Neuronal stem cell (in vitro differentiated cells): ENCODE measurements around the gene YDJC.

Experiments
- DNase-seq: peaks from one replicate; pipeline ENCODE4 v3.0.0-alpha.2; 2013; ENCODE audit warnings: low spot score
- H2AFZ ChIP-seq: one replicate; pipeline ENCODE4 v1.6.1; 2013; ENCODE audit warnings: mild to moderate bottlenecking, low read length, inconsistent platforms
- H2AK5ac ChIP-seq: 2 replicates; pipeline ENCODE4 v1.6.1; 2013; ENCODE audit warnings: low read depth, mild to moderate bottlenecking, inconsistent platforms, low read length, moderate library complexity, mixed read lengths
- H2BK120ac ChIP-seq: 2 replicates; pipeline ENCODE4 v1.6.1; 2013; ENCODE audit warnings: low read depth, mild to moderate bottlenecking, inconsistent platforms, low read length, moderate library complexity, mixed read lengths
- H2BK12ac ChIP-seq: one replicate; pipeline ENCODE4 v1.6.1; 2013; ENCODE audit warnings: low read length, inconsistent platforms
- H2BK15ac ChIP-seq: 2 replicates; pipeline ENCODE4 v1.6.1; 2013; ENCODE audit warnings: mild to moderate bottlenecking, low read length, inconsistent platforms, mixed read lengths
- H2BK5ac ChIP-seq: one replicate; pipeline ENCODE4 v1.6.1; 2013; ENCODE audit warnings: inconsistent platforms, mild to moderate bottlenecking, low read length, moderate library complexity
- H3K14ac ChIP-seq: one replicate; pipeline ENCODE4 v1.6.1; 2013; ENCODE audit warnings: low read length, inconsistent platforms
- H3K18ac ChIP-seq: 2 replicates; pipeline ENCODE4 v1.6.1; 2013; ENCODE audit warnings: low read length, inconsistent platforms
- H3K23ac ChIP-seq: 2 replicates; pipeline ENCODE4 v1.6.1; 2013; ENCODE audit warnings: low read depth, mild to moderate bottlenecking, mixed read lengths, low read length, inconsistent platforms; ENCODE audit not compliant: poor library complexity
- H3K27ac ChIP-seq: replicated peaks from 3 replicates; pipeline ENCODE4 v1.5.1; 2013; ENCODE audit warnings: low read length, inconsistent platforms
- H3K27me3 ChIP-seq, 3 experiments: 2 replicates each; pipeline ENCODE4 v1.6.1; 2013; ENCODE audit warnings: low read length in 3 of 3, mild to moderate bottlenecking in 2 of 3, inconsistent platforms in 1 of 3, low read depth in 1 of 3, mixed read lengths in 1 of 3, moderate library complexity in 1 of 3; ENCODE audit not compliant: control insufficient read depth in 3 of 3, insufficient read depth in 3 of 3
- H3K36me3 ChIP-seq, 2 donors: replicated peaks in 1 of 2; 2 replicates each; pipeline ENCODE4 v1.6.1; 2013; ENCODE audit warnings: low read length in 2 of 2; ENCODE audit not compliant: control insufficient read depth in 2 of 2, insufficient read depth in 2 of 2
- H3K4ac ChIP-seq: 2 replicates; pipeline ENCODE4 v1.6.1; 2013; ENCODE audit warnings: inconsistent platforms, mild to moderate bottlenecking, low read length, moderate library complexity
- H3K4me1 ChIP-seq, 2 donors: 1 replicate in 1 of 2; 2 replicates in 1 of 2; pipeline ENCODE4 v1.6.1; 2013; ENCODE audit warnings: low read length in 2 of 2, low read depth in 1 of 2; ENCODE audit not compliant: control insufficient read depth in 2 of 2, insufficient read depth in 1 of 2
- H3K4me2 ChIP-seq: one replicate; pipeline ENCODE4 v1.6.1; 2013; ENCODE audit warnings: mild to moderate bottlenecking, low read length, inconsistent platforms; ENCODE audit not compliant: insufficient read depth, poor library complexity, severe bottlenecking
- H3K4me3 ChIP-seq, 2 donors: 2 replicates each; pipeline ENCODE4 v1.5.1; 2013; ENCODE audit warnings: low read length in 2 of 2, mild to moderate bottlenecking in 2 of 2, inconsistent platforms in 1 of 2, moderate library complexity in 1 of 2
- H3K79me1 ChIP-seq: one replicate; pipeline ENCODE4 v1.6.1; 2013; ENCODE audit warnings: low read depth, mild to moderate bottlenecking, inconsistent platforms, low read length, moderate library complexity
- H3K9ac ChIP-seq: one replicate; pipeline ENCODE4 v1.6.1; 2013; ENCODE audit warnings: mild to moderate bottlenecking, low read depth, low read length, inconsistent platforms; ENCODE audit not compliant: poor library complexity
- H3K9me3 ChIP-seq, 2 donors: replicated peaks in 1 of 2; 2 replicates each; pipeline versions ENCODE3 to v1.6.1; 2013; ENCODE audit warnings: low read length in 2 of 2, mild to moderate bottlenecking in 2 of 2, inconsistent platforms in 1 of 2, low read depth in 1 of 2, mixed read lengths in 1 of 2, moderate library complexity in 1 of 2; ENCODE audit not compliant: control insufficient read depth in 2 of 2, insufficient read depth in 1 of 2
- H4K8ac ChIP-seq: one replicate; pipeline ENCODE4 v1.6.1; 2013; ENCODE audit warnings: low read depth, mild to moderate bottlenecking, inconsistent platforms, low read length, moderate library complexity
- H4K91ac ChIP-seq: one replicate; pipeline ENCODE4 v1.6.1; 2013; ENCODE audit warnings: low read length, low read depth, mild to moderate bottlenecking, inconsistent platforms; ENCODE audit not compliant: poor library complexity
- WGBS, 2 donors: extraction: QIAGEN DNeasy Blood & Tissue Kit; methylation state at CpG; one replicate each; pipeline ENCODE4 v1.1.7; 2013; ENCODE audit warnings: missing lambda C conversion rate in 2 of 2, mixed read lengths in 1 of 2; ENCODE audit not compliant: insufficient read length in 2 of 2, insufficient replicate concordance in 1 of 2; ENCODE audit errors: extremely low coverage in 2 of 2; 5-methylcytosine and 5-hydroxymethylcytosine counted together

Gene YDJC

DNA sequence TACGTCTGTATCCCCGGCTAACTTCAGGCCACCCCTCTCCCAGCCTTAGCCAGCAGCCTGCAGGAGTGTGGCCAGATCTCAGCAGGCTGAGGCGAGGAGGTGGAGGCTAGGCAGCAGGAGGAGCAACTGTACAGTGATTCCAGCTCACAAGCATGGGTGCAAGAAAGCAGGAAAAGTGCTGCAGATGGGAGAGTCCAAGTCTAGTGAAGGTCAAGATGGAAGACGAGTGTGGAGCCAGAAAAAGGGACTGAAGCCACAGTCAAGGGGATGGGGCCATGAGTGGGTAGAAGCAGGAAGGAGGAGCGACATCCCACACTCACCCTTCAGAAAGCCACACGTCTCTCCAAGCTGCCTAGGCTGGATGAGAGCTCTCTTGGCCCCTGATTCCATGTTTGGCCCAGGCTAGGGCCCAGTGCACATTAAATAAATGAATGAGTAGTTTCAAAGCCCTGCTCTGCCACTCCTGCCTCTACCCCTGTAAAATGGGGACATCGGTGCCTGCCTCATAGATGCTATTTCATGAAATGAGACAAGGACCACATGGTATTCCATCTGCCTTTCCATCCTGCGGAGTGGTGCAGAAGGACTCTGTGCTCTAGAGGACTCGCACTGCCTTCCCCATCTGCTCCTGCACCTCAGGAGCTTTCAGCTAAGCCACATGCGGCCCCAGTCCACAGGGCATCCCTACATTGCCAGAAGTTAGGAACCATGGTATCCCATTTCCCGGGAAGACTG, 2.9 kb downstream of the YDJC start:
- Histone ChIP-seq H3K23ac (peak overlapping the region; percentile 76), H2BK12ac (no peak overlapping the region), H3K9ac (no peak overlapping the region), H2BK120ac (no peak overlapping the region), H2BK5ac (no peak overlapping the region), H3K14ac (no peak overlapping the region), H3K9me3 (peaks cover 0 to 3% of the 10 kb centered on the region in 2 donors), H3K36me3 (peaks cover 18 to 55% of the 10 kb centered on the region in 2 donors), H3K4me1 (peaks cover 10 to 12% of the 10 kb centered on the region in 2 donors), H3K18ac (no peak overlapping the region), H3K27me3 (no peaks in the 10 kb centered on the region), H2AK5ac (no peak overlapping the region), H3K27ac (no peak overlapping the region), H4K8ac (no peak overlapping the region), H3K79me1 (peaks cover 18% of the 10 kb centered on the region), H2BK15ac (no peak overlapping the region), H3K4me2 (no peak overlapping the region), H3K4me3 (no peak overlapping the region), H2AFZ (no peak overlapping the region), H4K91ac (no peak overlapping the region), H3K4ac (no peak overlapping the region)
- DNase-seq, result no peak
- no CpG with 5 or more reads among the region's 11 CpGs for WGBS, 2 donors

DNA sequence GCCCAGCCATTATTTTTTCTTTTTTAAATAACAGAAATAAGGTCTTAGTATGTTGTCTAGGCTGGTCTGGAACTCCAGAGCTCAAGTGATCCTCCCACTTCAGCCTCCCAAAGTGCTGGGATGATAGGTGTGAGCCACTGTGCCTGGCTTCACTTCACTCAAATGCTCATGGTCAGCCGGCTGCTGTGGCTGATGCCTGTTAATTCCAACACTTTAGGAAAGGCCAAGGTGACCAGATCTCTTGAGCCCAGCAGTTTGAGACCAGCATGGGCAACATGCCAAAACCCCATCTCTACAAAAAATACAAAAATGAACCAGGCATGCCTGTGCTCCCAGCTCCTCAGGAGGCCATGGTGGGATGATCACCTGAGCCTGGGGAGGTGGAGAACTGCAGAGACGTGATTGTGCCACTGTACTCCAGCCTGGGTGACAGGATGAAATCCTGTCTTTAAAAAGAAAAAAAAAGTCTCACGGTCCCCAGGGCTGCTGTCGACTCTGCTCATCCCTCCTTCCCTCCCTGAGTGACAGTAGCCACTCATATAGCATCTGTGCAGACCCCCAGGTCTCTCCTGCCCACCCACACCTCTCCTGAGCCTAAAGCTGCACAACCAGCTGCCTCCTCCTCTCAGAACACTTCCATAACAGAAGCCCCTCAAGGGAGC, 3.6 kb downstream of the YDJC start:
- H2AFZ ChIP-seq, result no peak overlapping the region
- H4K91ac ChIP-seq, result no peak overlapping the region
- no peak overlapping the region for H2BK5ac ChIP-seq
- no peak overlapping the region for H3K14ac ChIP-seq
- no peak overlapping the region for H3K27ac ChIP-seq
- no peak overlapping the region for H2BK120ac ChIP-seq
- H3K4me3 ChIP-seq, result no peak overlapping the region
- no peak overlapping the region for H4K8ac ChIP-seq
- H3K4ac ChIP-seq, result no peak overlapping the region
- peaks cover 0 to 3% of the 10 kb centered on the region in 2 donors for H3K9me3 ChIP-seq
- no peak overlapping the region for H2AK5ac ChIP-seq
- WGBS, 2 donors, result no CpG with 5 or more reads among the region's 4 CpGs
- H3K23ac ChIP-seq, result peak overlapping the region; percentile 76
- H3K18ac ChIP-seq, result no peak overlapping the region
- H3K4me1 ChIP-seq, result peaks cover 10 to 12% of the 10 kb centered on the region in 2 donors
- H3K27me3 ChIP-seq, result no peaks in the 10 kb centered on the region
- no peak overlapping the region for H3K4me2 ChIP-seq
- H3K79me1 ChIP-seq, result peaks cover 18% of the 10 kb centered on the region
- H3K9ac ChIP-seq, result no peak overlapping the region
- no peak for DNase-seq
- no peak overlapping the region for H2BK15ac ChIP-seq
- H3K36me3 ChIP-seq, result peaks cover 18 to 58% of the 10 kb centered on the region in 2 donors
- no peak overlapping the region for H2BK12ac ChIP-seq

DNA sequence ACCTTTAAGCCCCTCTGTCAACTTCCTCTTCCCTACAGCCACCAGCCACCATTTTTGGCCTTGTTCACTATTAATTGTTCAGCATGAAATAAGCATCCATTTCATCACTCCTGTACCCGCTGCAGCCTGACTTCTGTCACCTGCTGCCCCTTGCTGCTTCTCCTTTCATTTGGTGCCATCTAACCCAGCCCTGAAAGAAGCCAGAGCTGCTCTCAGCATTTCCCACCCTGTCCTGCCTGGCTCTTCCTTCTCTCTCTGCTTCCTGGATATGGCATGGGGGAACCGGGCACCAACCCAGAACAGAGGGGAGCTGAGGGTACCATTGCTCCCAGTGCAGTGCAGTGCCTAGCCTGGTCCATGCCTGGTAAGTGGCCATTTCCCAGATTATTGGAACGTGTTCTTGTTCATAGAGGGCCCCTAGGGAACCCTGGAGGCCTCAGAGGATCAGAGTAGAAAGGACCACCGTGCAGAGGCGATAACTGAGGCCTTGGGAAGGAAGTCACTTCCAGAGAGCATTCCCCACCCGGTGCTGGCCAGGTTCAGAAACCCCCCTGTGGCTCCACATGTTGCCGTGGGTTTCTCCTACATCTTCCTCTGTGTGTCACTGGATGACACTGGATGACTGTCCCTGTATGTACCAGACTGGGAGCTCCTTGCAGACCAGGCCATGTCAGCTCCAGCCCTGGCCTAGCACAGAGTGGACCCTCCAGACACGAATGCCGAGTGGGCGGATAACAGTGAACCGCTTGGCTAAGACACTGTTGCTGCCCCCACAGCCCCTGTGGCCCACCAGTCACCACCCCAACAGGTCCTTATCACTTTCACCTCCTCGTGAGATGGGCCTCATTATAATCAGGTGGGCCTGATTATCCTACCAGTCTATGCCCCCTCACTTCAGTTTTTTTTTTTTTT, 4.7 kb downstream of the YDJC start:
- no peak overlapping the region for H2AFZ ChIP-seq
- H3K27ac ChIP-seq, result no peak overlapping the region
- no peak overlapping the region for H3K4ac ChIP-seq
- no peak overlapping the region for H3K18ac ChIP-seq
- H4K8ac ChIP-seq, result no peak overlapping the region
- no peak overlapping the region for H3K4me2 ChIP-seq
- no peak overlapping the region for H3K4me3 ChIP-seq
- no peak overlapping the region for H2BK120ac ChIP-seq
- H3K14ac ChIP-seq, result no peak overlapping the region
- no peak overlapping the region for H4K91ac ChIP-seq
- H3K9ac ChIP-seq, result peak overlapping the region; percentile 34
- DNase-seq, result no peak
- no peak overlapping the region for H2BK5ac ChIP-seq
- no peak overlapping the region for H2BK12ac ChIP-seq
- H3K27me3 ChIP-seq, result no peaks in the 10 kb centered on the region
- H3K9me3 ChIP-seq, result peaks cover 0 to 3% of the 10 kb centered on the region in 2 donors
- H3K23ac ChIP-seq, result peak overlapping the region; percentile 92
- H2AK5ac ChIP-seq, result no peak overlapping the region
- H3K79me1 ChIP-seq, result peaks cover 18% of the 10 kb centered on the region
- no CpG with 5 or more reads among the region's 12 CpGs for WGBS, 2 donors
- peaks cover 20 to 68% of the 10 kb centered on the region in 2 donors for H3K36me3 ChIP-seq
- no peak overlapping the region for H2BK15ac ChIP-seq
- H3K4me1 ChIP-seq, result peaks cover 10 to 12% of the 10 kb centered on the region in 2 donors
